Measurements from ENCODE around the gene LRRC43. TPM values are rescaled to one million over a fixed set of nuclear protein-coding genes. Genes with fewer than 3 reads are reported as not detected.

Gene LRRC43
- total RNA-seq, 2 experiments from 2014 or later: not detected

- Histone ChIP-seq H3K9me2 (ENCODE audit: insufficient read depth, low read length) (no peaks in the 10 kb centered on the region), H2AFZ (ENCODE audit: low read length) (no peak overlapping the region), H3K4me1 (ENCODE audit: insufficient read depth, low read length, poor library complexity, severe bottlenecking) (no peaks in the 10 kb centered on the region), H3K4me3 (ENCODE audit: low read depth, low read length, poor library complexity, severe bottlenecking) (no peak overlapping the region), H3K9me3 (ENCODE audit: low read length) (no peaks in the 10 kb centered on the region), H4K20me1 (ENCODE audit: insufficient read depth, low read length) (no peaks in the 10 kb centered on the region), H3K27ac (ENCODE audit: low read depth, low read length, poor library complexity, severe bottlenecking) (no peak overlapping the region), H3K4me2 (ENCODE audit: low read length) (no peak overlapping the region), H3K79me2 (ENCODE audit: insufficient read depth, low read depth, low read length) (no peaks in the 10 kb centered on the region), H3K36me3 (ENCODE audit: insufficient read depth, low read length) (no peaks in the 10 kb centered on the region)
- CTCF ChIA-PET (ENCODE audit: unreplicated experiment): no interaction called here
- DNase-seq (ENCODE audit: low spot score): no peak
- no peak for TF ChIP-seq CTCF (conservative IDR thresholded peaks at IDR 0.05; ENCODE audit: low read length)
- no peak for TF ChIP-seq EZH2phosphoT487 (IDR thresholded peaks at IDR 0.05; ENCODE audit: borderline replicate concordance, low read depth, low read length)
- POLR2A ChIA-PET: no interaction called here
- intact Hi-C loops (cut with micrococcal nuclease; ENCODE audit: unreplicated experiment): loop anchor here (5.0 kb wide), 1 partner anchor 40 kb away; no protein-coding TSS in a partner anchor
- BruUV-seq (replicated peaks): no TSS peak
These were observed 30.2 kb upstream of the LRRC43 start for GRCh38 chr12:122152754-122153153.

- TF ChIP-seq CTCF (conservative IDR thresholded peaks at IDR 0.05; ENCODE audit: low read length): no peak
- no peak for TF ChIP-seq EZH2phosphoT487 (IDR thresholded peaks at IDR 0.05; ENCODE audit: borderline replicate concordance, low read depth, low read length)
- H3K27ac ChIP-seq (ENCODE audit: low read depth, low read length, poor library complexity, severe bottlenecking): no peak overlapping the region
- H3K79me2 ChIP-seq (ENCODE audit: insufficient read depth, low read depth, low read length): no peaks in the 10 kb centered on the region
- H3K4me1 ChIP-seq (ENCODE audit: insufficient read depth, low read length, poor library complexity, severe bottlenecking): no peaks in the 10 kb centered on the region
- ChIA-PET POLR2A (no interaction called here), CTCF (ENCODE audit: unreplicated experiment) (no interaction called here)
- H3K9me2 ChIP-seq (ENCODE audit: insufficient read depth, low read length): no peaks in the 10 kb centered on the region
- no peak overlapping the region for H3K4me3 ChIP-seq (ENCODE audit: low read depth, low read length, poor library complexity, severe bottlenecking)
- no peak overlapping the region for H3K4me2 ChIP-seq (ENCODE audit: low read length)
- H4K20me1 ChIP-seq (ENCODE audit: insufficient read depth, low read length): no peaks in the 10 kb centered on the region
- intact Hi-C loops (cut with micrococcal nuclease; ENCODE audit: unreplicated experiment): no loop called here
- H3K9me3 ChIP-seq (ENCODE audit: low read length): no peaks in the 10 kb centered on the region
- BruUV-seq (replicated peaks): no TSS peak
- no peak for DNase-seq (ENCODE audit: low spot score)
- H3K36me3 ChIP-seq (ENCODE audit: insufficient read depth, low read length): no peaks in the 10 kb centered on the region
- H2AFZ ChIP-seq (ENCODE audit: low read length): no peak overlapping the region
These were observed 27.2 kb upstream of the LRRC43 start for GRCh38 chr12:122155705-122156104.

- H3K9me3 ChIP-seq (ENCODE audit: low read length): no peaks in the 10 kb centered on the region
- no peak overlapping the region for H3K4me2 ChIP-seq (ENCODE audit: low read length)
- H3K79me2 ChIP-seq (ENCODE audit: insufficient read depth, low read depth, low read length): no peaks in the 10 kb centered on the region
- no peaks in the 10 kb centered on the region for H3K9me2 ChIP-seq (ENCODE audit: insufficient read depth, low read length)
- CTCF ChIA-PET (ENCODE audit: unreplicated experiment): no interaction called here
- H2AFZ ChIP-seq (ENCODE audit: low read length): no peak overlapping the region
- H3K4me1 ChIP-seq (ENCODE audit: insufficient read depth, low read length, poor library complexity, severe bottlenecking): no peaks in the 10 kb centered on the region
- no peaks in the 10 kb centered on the region for H4K20me1 ChIP-seq (ENCODE audit: insufficient read depth, low read length)
- DNase-seq (ENCODE audit: low spot score): no peak
- H3K36me3 ChIP-seq (ENCODE audit: insufficient read depth, low read length): no peaks in the 10 kb centered on the region
- no peak overlapping the region for H3K4me3 ChIP-seq (ENCODE audit: low read depth, low read length, poor library complexity, severe bottlenecking)
- BruUV-seq (replicated peaks): no TSS peak
- POLR2A ChIA-PET: no interaction called here
- H3K27ac ChIP-seq (ENCODE audit: low read depth, low read length, poor library complexity, severe bottlenecking): no peak overlapping the region
- intact Hi-C loops (cut with micrococcal nuclease; ENCODE audit: unreplicated experiment): no loop called here
- TF ChIP-seq CTCF (conservative IDR thresholded peaks at IDR 0.05; ENCODE audit: low read length): no peak
- no peak for TF ChIP-seq EZH2phosphoT487 (IDR thresholded peaks at IDR 0.05; ENCODE audit: borderline replicate concordance, low read depth, low read length)
These were observed 24.1 kb upstream of the LRRC43 start for GRCh38 chr12:122158700-122159285.

All from OCI-LY7 (cell line).